Suprapubic skin (tissue), 3 donors: ENCODE data around the gene KIF3C.

ENCODE experiments used
- CTCF ChIP-seq, 2 donors: fragments of 200-600 bp in 1 of 2; fragments of 450-650 bp in 1 of 2; sonication (generic) in 1 of 2; IDR thresholded peaks; one replicate each; pipeline ENCODE4 v1.5.1; 2016 to 2019; ENCODE audit warnings: antibody characterized with exemption in 2 of 2, mild to moderate bottlenecking in 1 of 2, moderate library complexity in 1 of 2
- POLR2AphosphoS5 ChIP-seq, 3 donors: sonication (generic); formaldehyde crosslinking; IDR thresholded peaks; one replicate each; pipeline ENCODE4 v1.6.1; 2017; ENCODE audit warnings: antibody characterized with exemption in 3 of 3

GRCh38 chr2:26009567-26009963, 27.3 kb upstream of the KIF3C start:
- TF ChIP-seq CTCF (IDR thresholded peaks at IDR 0.05) (no peak), POLR2AphosphoS5 (IDR thresholded peaks at IDR 0.05) (no peak)
